ENCODE data around the gene KIAA0319L.

DNA sequence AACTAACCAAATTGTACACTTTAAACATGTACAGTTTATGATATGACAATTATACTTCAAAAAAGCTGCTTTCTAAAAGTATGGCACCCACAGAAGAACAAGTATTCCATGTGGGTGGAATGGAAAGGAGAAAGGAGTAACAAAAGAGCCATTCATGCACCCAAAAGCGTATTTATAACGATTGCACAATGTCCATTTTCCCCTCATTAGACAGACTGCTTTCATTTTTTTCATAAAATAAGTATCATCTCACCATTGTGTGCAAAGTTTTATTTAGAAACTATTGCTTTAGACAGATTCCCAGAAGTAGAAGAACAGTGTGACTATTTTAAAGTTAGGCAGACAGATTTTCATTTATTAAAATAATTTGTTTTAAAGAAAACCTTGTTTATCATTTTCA is 59.6 kb downstream of the KIAA0319L start:
- TF ChIP-seq POLR2A (IDR thresholded peaks at IDR 0.05), result no peak
- TF ChIP-seq, protein P1, sequence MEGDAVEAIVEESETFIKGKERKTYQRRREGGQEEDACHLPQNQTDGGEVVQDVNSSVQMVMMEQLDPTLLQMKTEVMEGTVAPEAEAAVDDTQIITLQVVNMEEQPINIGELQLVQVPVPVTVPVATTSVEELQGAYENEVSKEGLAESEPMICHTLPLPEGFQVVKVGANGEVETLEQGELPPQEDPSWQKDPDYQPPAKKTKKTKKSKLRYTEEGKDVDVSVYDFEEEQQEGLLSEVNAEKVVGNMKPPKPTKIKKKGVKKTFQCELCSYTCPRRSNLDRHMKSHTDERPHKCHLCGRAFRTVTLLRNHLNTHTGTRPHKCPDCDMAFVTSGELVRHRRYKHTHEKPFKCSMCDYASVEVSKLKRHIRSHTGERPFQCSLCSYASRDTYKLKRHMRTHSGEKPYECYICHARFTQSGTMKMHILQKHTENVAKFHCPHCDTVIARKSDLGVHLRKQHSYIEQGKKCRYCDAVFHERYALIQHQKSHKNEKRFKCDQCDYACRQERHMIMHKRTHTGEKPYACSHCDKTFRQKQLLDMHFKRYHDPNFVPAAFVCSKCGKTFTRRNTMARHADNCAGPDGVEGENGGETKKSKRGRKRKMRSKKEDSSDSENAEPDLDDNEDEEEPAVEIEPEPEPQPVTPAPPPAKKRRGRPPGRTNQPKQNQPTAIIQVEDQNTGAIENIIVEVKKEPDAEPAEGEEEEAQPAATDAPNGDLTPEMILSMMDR (IDR thresholded peaks at IDR 0.05), result no peak
